H9 (cell line): ENCODE measurements around the gene CACNB3. TPM values are rescaled to one million over a fixed set of nuclear protein-coding genes. Genes with fewer than 3 reads are reported as not detected.

ENCODE experiments used
- DNase-seq: peaks from one replicate; pipeline ENCODE4 v3.0.0-alpha.2; 2017
- H2AFZ ChIP-seq: one replicate; pipeline ENCODE4 v1.6.1; 2013; ENCODE audit warnings: mild to moderate bottlenecking, low read length, control low read depth, moderate library complexity
- H2AK5ac ChIP-seq: 2 replicates; pipeline ENCODE4 v1.6.1; 2013; ENCODE audit warnings: low read length, control low read depth, mixed read lengths; ENCODE audit not compliant: insufficient read length
- H2BK120ac ChIP-seq: one replicate; pipeline ENCODE4 v1.6.1; 2013; ENCODE audit warnings: low read depth, mild to moderate bottlenecking, low read length, control low read depth, inconsistent platforms; ENCODE audit not compliant: poor library complexity, severe bottlenecking
- H2BK12ac ChIP-seq: 2 replicates; pipeline ENCODE4 v1.6.1; 2013; ENCODE audit warnings: low read length, control low read depth, mixed read lengths, low read depth; ENCODE audit not compliant: insufficient read length
- H2BK15ac ChIP-seq: 2 replicates; pipeline ENCODE4 v1.6.1; 2013; ENCODE audit warnings: low read depth, low read length, control low read depth
- H2BK20ac ChIP-seq: one replicate; pipeline ENCODE4 v1.6.1; 2013; ENCODE audit warnings: low read depth, mild to moderate bottlenecking, low read length, control low read depth, inconsistent platforms; ENCODE audit not compliant: poor library complexity, severe bottlenecking
- H2BK5ac ChIP-seq: 2 replicates; pipeline ENCODE4 v1.6.1; 2013; ENCODE audit warnings: low read length, control low read depth, mixed read lengths; ENCODE audit not compliant: insufficient read length
- H3K14ac ChIP-seq: 2 replicates; pipeline ENCODE4 v1.6.1; 2013; ENCODE audit warnings: low read length, control low read depth; ENCODE audit not compliant: insufficient read depth
- H3K18ac ChIP-seq: 2 replicates; pipeline ENCODE4 v1.6.1; 2013; ENCODE audit warnings: low read depth, mild to moderate bottlenecking, mixed read lengths, low read length, control low read depth; ENCODE audit not compliant: insufficient read length
- H3K23ac ChIP-seq: 2 replicates; pipeline ENCODE4 v1.6.1; 2013; ENCODE audit warnings: low read length, control low read depth, mixed read lengths, low read depth; ENCODE audit not compliant: insufficient read length
- H3K23me2 ChIP-seq: 2 replicates; pipeline ENCODE4 v1.6.1; 2013; ENCODE audit warnings: low read depth, mild to moderate bottlenecking, mixed read lengths, low read length, control low read depth; ENCODE audit not compliant: insufficient read length, poor library complexity, severe bottlenecking
- H3K27ac ChIP-seq: 2 replicates; pipeline ENCODE4 v1.5.1; 2013; ENCODE audit warnings: low read length, control low read depth, mixed read lengths, low read depth; ENCODE audit not compliant: insufficient read length
- H3K27me3 ChIP-seq: 2 replicates; pipeline ENCODE4 v1.6.1; 2013; ENCODE audit warnings: low read length, control low read depth, inconsistent platforms; ENCODE audit not compliant: insufficient read depth
- H3K4ac ChIP-seq: 2 replicates; pipeline ENCODE4 v1.6.1; 2013; ENCODE audit warnings: low read depth, mild to moderate bottlenecking, control low read depth, inconsistent platforms, low read length, moderate library complexity
- H3K4me1 ChIP-seq: 2 replicates; pipeline ENCODE4 v1.6.1; 2013; ENCODE audit warnings: low read length, control low read depth, inconsistent platforms; ENCODE audit not compliant: insufficient read depth
- H3K4me2 ChIP-seq: 2 replicates; pipeline ENCODE4 v1.6.1; 2013; ENCODE audit warnings: low read length, control low read depth, mixed read lengths; ENCODE audit not compliant: insufficient read length, insufficient read depth
- H3K56ac ChIP-seq: 2 replicates; pipeline ENCODE4 v1.6.1; 2013; ENCODE audit warnings: low read depth, mild to moderate bottlenecking, mixed read lengths, low read length, control low read depth; ENCODE audit not compliant: insufficient read length
- H3K79me1 ChIP-seq: 2 replicates; pipeline ENCODE4 v1.6.1; 2013; ENCODE audit warnings: low read depth, mild to moderate bottlenecking, moderate library complexity, low read length, control low read depth, inconsistent platforms; ENCODE audit not compliant: insufficient read depth, poor library complexity, severe bottlenecking
- H3K79me2 ChIP-seq: 2 replicates; pipeline ENCODE4 v1.6.1; 2013; ENCODE audit warnings: low read length, control low read depth, inconsistent platforms; ENCODE audit not compliant: insufficient read depth
- H3K9ac ChIP-seq: 2 replicates; pipeline ENCODE4 v1.6.1; 2013; ENCODE audit warnings: low read length, control low read depth, mixed read lengths; ENCODE audit not compliant: insufficient read length; ENCODE audit errors: extremely low read depth
- H3K9me3 ChIP-seq: one replicate; pipeline ENCODE4 v1.6.1; 2013; ENCODE audit warnings: low read depth, low read length, inconsistent platforms; ENCODE audit not compliant: control insufficient read depth
- H3T11ph ChIP-seq: one replicate; pipeline ENCODE4 v1.6.1; 2013; ENCODE audit warnings: mild to moderate bottlenecking, low read length, control low read depth, inconsistent platforms
- H4K20me1 ChIP-seq: one replicate; pipeline ENCODE4 v1.6.1; 2013; ENCODE audit not compliant: control insufficient read depth, insufficient read length, insufficient read depth
- H4K5ac ChIP-seq: 2 replicates; pipeline ENCODE4 v1.6.1; 2013; ENCODE audit warnings: low read depth, mild to moderate bottlenecking, mixed read lengths, low read length, control low read depth; ENCODE audit not compliant: insufficient read length
- H4K8ac ChIP-seq: replicated peaks from 2 replicates; pipeline ENCODE4 v1.6.1; 2013; ENCODE audit warnings: low read length, control low read depth, mixed read lengths, low read depth; ENCODE audit not compliant: insufficient read length
- H4K91ac ChIP-seq: 2 replicates; pipeline ENCODE4 v1.6.1; 2013; ENCODE audit warnings: low read depth, mild to moderate bottlenecking, moderate library complexity, mixed read lengths, low read length, control low read depth; ENCODE audit not compliant: insufficient read length
- H3K27ac Mint-ChIP-seq, 3 experiments: 2 replicates in 2 of 3; 3 replicates in 1 of 3; pipeline ENCODE4 v1.8.0; 2020 to 2021; ENCODE audit warnings: mixed read lengths in 3 of 3, mild to moderate bottlenecking in 1 of 3, moderate library complexity in 1 of 3
- H3K27me3 Mint-ChIP-seq: 2 replicates; pipeline ENCODE4 v1.8.0; 2021; ENCODE audit warnings: low read depth, mild to moderate bottlenecking, moderate library complexity, mixed read lengths
- H3K36me3 Mint-ChIP-seq, 3 experiments: 2 replicates in 2 of 3; 3 replicates in 1 of 3; pipeline ENCODE4 v1.8.0; 2020 to 2021; ENCODE audit warnings: low read depth in 3 of 3, mixed read lengths in 3 of 3; ENCODE audit not compliant: insufficient read depth in 1 of 3
- H3K4me1 Mint-ChIP-seq, 2 experiments: 2 replicates each; pipeline ENCODE4 v1.8.0; 2020; ENCODE audit warnings: mixed read lengths in 2 of 2
- H3K4me3 Mint-ChIP-seq, 2 experiments: 2 replicates in 1 of 2; 3 replicates in 1 of 2; pipeline ENCODE4 v1.8.0; 2020 to 2021; ENCODE audit warnings: mild to moderate bottlenecking in 2 of 2, mixed read lengths in 2 of 2, moderate library complexity in 1 of 2
- H3K9me3 Mint-ChIP-seq, 2 experiments: 2 replicates in 1 of 2; 3 replicates in 1 of 2; pipeline ENCODE4 v1.8.0; 2020; ENCODE audit warnings: mild to moderate bottlenecking in 2 of 2, mixed read lengths in 2 of 2, moderate library complexity in 1 of 2
- CTCF ChIP-seq: fragments of 200-600 bp; sonication (generic); conservative IDR thresholded peaks from 3 replicates; pipeline ENCODE4 v1.8.0; 2021; ENCODE audit warnings: antibody characterized with exemption, mild to moderate bottlenecking
- WGBS: extraction: QIAGEN DNeasy Blood & Tissue Kit; methylation state at CpG from one replicate; pipeline ENCODE4 v1.1.7; 2013; ENCODE audit warnings: missing lambda C conversion rate, low lambda C conversion rate, mixed read lengths; ENCODE audit not compliant: insufficient read length; ENCODE audit errors: extremely low coverage; 5-methylcytosine and 5-hydroxymethylcytosine counted together
- total RNA-seq: library from RNA; stranded (reverse); gene quantifications from 2 replicates; pipeline ENCODE4 v1.2.1, GENCODE V29; 2021

Gene CACNB3
- total RNA-seq, 1 experiment from 2014 or later, result 35.1 TPM

GRCh38 chr12:48800457-48800856, 17.8 kb upstream of the CACNB3 start:
- no peak overlapping the region for H3K9ac ChIP-seq
- H2AK5ac ChIP-seq, result no peak overlapping the region
- no CpG with 5 or more reads among the region's 14 CpGs for WGBS
- H3K4me1 ChIP-seq, result no peaks in the 10 kb centered on the region
- no peak overlapping the region for H2BK20ac ChIP-seq
- Mint-ChIP-seq H3K36me3 (no peaks in the 10 kb centered on the region), H3K4me1 (peaks cover 8 to 9% of the 10 kb centered on the region in 2 experiments), H3K27me3 (peaks cover 8% of the 10 kb centered on the region), H3K27ac (no peak overlapping the region), H3K9me3 (no peaks in the 10 kb centered on the region), H3K4me3 (no peak overlapping the region; a peak in 1 of 5 replicates)
- H3K14ac ChIP-seq, result no peak overlapping the region
- H4K20me1 ChIP-seq, result no peaks in the 10 kb centered on the region
- H3K27me3 ChIP-seq, result no peaks in the 10 kb centered on the region; the same call in 1 of the 2 replicates
- H3K79me2 ChIP-seq, result no peaks in the 10 kb centered on the region
- no peak overlapping the region for H2AFZ ChIP-seq
- no peak overlapping the region for H3T11ph ChIP-seq
- TF ChIP-seq CTCF, result no peak
- H4K91ac ChIP-seq, result no peak overlapping the region
- no peak overlapping the region for H2BK12ac ChIP-seq
- no peak overlapping the region for H2BK5ac ChIP-seq
- H3K18ac ChIP-seq, result no peak overlapping the region
- H4K5ac ChIP-seq, result no peak overlapping the region
- no peaks in the 10 kb centered on the region for H3K9me3 ChIP-seq
- no peak overlapping the region for H3K56ac ChIP-seq
- H4K8ac ChIP-seq, result no peak overlapping the region
- H3K4me2 ChIP-seq, result no peak overlapping the region
- no peak overlapping the region for H3K27ac ChIP-seq
- H2BK120ac ChIP-seq, result no peak overlapping the region
- H2BK15ac ChIP-seq, result no peak overlapping the region
- no peak overlapping the region for H3K4ac ChIP-seq
- H3K23me2 ChIP-seq, result no peaks in the 10 kb centered on the region
- no peak for DNase-seq
- no peak overlapping the region for H3K23ac ChIP-seq
- H3K79me1 ChIP-seq, result no peaks in the 10 kb centered on the region
